HG02970 (cell line): Measurements from ENCODE around the gene ZNF346.
"Not testable (repeated sequence)": the region's sequence is repeated elsewhere in the genome, so short reads cannot be mapped to it uniquely, and the experiment has no call there.

ENCODE experiments used
- ATAC-seq: cut with Tn5 transposase; IDR thresholded peaks from one replicate; pipeline ENCODE4 v1.9.1; 2021; ENCODE audit warnings: mild to moderate bottlenecking, moderate library complexity, moderate number of reproducible peaks; ENCODE audit not compliant: unreplicated experiment, low FRiP score

ZNF346 gene, protein sequence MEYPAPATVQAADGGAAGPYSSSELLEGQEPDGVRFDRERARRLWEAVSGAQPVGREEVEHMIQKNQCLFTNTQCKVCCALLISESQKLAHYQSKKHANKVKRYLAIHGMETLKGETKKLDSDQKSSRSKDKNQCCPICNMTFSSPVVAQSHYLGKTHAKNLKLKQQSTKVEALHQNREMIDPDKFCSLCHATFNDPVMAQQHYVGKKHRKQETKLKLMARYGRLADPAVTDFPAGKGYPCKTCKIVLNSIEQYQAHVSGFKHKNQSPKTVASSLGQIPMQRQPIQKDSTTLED

DNA sequence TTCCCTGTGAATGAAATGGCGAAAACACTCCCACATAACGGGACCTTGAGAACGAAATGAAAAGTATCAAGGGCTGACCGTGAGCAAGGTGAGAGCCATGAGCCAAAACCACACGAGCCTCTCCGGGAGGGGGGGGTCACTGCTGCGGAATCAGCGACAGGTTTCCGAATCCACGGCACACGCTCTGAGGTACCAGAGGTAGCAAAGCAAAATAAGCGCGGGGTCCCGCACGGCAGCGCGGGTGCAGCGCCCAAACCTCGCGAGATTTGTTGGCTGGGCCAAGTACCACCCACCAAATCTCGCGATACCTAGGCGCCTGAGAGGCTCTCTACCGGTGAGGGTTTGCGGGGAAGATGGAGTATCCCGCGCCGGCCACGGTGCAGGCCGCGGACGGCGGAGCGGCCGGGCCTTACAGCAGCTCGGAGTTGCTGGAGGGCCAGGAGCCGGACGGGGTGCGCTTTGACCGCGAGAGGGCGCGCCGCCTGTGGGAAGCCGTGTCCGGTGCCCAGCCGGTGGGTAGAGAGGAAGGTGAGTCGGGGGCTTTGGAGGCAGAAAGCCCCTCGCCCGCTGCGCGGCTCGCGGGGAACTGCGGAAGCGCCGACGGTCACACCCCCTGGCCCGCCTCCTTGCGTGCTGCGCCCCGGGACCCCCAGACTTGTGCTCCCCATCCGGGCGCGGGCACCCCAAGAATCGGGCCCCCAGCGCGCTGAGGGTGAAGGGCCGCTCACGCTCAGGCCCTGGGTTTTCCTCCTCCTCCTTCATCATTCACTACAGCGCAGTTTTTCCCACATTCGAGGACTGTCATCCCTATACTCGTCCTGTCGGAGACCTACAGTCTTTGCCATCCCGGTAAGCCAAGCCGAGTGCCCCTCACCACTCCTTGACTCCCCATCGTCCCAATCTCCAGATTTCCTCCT, at the start of gene ZNF346:
ZNF346 (plus strand) TSS at position 311 of the 917 bp plus-strand sequence; CDS start at position 354, 43 bp downstream.
- ATAC-seq: peak; percentile 80

DNA sequence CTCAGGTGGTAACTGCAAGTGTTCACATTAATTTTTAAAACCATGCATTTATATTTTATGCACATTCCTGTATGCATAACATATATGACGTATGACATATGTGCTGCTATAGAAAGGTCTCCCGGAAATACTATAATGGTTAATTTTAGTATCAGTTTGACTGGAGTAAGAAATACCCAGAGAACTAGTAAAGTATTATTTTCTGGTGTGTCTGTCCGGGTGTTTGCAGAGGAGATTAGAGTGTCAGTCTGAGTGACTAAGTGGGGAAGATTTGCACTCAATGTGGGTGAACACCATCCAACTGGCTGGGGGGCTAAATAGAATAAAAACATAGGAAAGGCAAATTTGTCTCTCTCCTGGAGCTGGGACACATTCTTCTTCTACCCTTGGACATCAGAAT, 42.8 kb upstream of the ZNF346 start:
- ATAC-seq: no peak

DNA sequence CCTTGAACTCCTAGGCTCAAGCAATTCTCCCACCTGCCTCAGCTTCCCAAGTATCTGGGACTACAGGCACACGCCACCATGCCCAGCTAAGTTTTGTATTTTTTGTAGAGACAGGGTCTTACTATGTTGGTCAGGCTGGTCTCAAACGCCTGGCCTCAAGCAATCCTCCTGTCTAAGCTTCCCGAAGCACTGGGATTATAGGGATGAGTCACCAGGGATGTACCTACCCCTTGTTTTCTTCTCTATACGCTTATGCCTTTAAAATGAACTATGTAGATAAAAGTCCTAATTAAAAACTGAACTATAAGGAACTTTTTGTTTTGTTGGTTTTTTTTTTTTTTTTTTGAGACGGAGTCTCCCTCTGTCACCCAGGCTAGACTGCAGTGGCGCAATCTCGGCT, 41.7 kb upstream of the ZNF346 start:
- no peak for ATAC-seq

DNA sequence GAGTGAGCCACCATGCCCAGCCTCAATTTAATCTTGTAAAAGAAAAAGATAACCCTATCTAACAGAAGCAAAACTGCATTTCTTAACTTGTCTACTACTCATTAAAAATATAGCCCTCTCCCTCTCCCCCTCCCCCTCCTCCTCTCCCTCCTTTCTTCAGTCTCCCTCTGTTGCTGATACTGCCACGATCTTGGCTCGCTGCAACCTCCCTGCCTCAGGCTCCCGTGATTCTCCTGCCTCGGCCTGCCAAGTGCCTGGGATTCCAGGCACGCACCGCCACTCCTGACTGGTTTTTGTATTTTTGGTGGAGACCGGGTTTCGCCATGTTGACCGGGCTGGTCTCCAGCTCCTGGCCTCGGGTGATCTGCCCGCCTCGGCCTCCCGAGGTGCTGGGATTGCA, 39.4 kb upstream of the ZNF346 start:
- ATAC-seq: not testable (repeated sequence)

DNA sequence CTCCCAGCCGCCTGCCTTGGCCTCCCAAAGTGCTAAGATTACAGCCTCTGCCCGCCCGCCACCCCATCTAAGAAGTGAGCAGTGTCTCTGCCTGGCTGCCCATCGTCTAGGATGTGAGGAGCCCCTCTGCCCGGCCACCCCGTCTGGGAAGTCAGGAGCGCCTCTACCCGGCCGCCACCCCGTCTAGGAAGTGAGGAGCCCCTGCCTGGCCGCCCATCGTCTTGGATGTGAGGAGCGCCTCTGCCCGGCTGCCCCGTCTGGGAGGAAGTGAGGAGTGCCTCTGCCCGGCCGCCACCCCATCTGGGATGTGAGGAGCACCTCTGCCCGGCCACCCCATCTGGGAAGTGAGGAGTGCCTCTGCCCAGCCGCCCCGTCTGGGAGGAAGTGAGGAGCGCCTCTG, 38.9 kb upstream of the ZNF346 start:
- ATAC-seq: not testable (repeated sequence)

DNA sequence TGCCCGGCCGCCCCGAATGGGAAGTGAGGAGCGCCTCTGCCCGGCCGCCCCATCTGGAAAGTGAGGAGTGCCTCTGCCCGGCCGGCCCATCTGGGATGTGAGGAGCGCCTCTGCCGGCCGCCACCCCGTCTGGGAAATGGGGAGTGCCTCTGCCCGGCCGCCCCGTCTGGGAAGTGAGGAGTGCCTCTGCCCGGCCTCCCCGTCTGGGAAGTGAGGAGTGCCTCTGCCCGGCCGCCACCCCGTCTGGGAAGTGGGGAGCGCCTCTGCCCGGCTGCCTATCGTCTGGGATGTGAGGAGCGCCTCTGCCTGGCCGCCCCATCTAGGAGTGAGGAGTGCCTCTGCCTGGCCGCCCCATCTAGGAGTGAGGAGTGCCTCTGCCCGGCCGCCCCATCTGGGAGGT, 38.3 kb upstream of the ZNF346 start:
- not testable (repeated sequence) for ATAC-seq

DNA sequence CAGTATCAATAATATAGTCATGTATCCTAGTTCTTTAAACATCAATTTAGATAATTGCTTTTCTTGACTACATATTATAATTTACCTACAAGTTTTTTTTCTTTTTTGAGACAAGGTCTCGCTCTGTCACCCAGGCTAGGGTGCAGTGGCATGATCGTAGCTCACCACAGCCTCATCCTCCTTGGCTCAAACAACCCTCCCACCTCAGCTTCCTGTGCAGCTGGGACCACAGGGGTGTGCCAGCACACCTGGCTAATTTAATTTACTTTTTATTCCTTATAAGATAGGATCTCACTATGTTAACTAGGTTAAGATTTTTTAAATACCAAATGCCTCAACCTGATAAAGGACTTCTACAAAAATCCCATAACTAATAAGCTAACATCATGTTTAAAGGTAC, 37.0 kb upstream of the ZNF346 start:
- ATAC-seq: no peak

DNA sequence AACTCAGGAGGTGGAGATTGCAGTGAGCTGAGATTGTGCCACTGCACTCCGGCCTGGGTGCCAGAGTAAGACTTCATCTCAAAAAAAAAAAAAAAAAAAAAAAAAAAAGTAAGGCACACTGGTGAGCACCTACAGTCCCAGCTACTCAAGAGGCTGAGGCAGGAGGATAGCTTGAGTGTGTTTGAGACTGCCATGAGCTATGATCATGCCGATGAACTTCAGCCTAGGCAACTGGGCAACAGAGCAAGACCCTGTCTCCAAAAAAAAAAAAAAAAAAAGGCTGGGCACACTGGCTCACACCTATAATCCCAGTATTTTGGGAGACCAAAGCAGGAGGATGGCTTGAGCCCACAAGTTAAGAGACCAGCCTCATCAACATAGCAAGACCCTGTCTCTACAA, 36.2 kb upstream of the ZNF346 start:
- no peak for ATAC-seq

DNA sequence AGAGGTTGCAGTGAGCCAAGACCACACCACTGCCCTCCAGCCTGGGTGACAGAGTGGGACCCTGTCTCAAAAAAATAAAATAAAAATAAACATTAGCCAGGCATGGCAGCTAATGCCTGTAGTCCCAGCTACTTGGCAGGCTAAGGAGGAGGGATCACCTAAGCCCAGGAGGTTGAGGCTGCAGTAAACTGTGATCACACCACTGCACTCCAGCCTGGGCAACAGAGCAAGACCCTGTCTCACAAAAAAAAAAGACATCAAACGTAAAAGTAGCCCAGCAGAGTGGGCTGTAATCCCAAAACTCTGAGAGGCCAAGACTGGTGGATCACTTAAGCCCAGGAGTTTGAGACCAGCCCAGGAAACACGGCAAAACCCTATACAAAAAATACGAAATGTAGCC, 34.9 kb upstream of the ZNF346 start:
- ATAC-seq: no peak

DNA sequence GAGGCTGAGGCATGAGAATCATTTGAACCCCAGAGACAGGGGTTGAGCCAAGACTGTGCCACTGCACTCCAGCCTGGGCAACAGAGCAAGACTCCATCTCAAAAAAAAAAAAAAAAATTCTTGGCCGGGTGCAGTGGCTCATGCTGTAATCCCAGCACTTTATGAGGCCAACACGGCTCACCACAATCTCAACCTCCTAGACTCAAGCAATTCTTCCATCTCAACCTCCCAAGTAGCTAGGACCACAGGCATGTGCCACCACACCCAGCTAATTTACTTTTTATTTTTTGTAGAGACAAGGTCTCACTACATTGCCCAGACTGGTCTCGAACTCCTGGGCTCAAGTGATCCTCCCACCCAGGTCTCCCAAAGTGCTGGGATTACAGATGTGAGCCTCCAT, 29.4 kb upstream of the ZNF346 start:
- ATAC-seq: not testable (repeated sequence)

DNA sequence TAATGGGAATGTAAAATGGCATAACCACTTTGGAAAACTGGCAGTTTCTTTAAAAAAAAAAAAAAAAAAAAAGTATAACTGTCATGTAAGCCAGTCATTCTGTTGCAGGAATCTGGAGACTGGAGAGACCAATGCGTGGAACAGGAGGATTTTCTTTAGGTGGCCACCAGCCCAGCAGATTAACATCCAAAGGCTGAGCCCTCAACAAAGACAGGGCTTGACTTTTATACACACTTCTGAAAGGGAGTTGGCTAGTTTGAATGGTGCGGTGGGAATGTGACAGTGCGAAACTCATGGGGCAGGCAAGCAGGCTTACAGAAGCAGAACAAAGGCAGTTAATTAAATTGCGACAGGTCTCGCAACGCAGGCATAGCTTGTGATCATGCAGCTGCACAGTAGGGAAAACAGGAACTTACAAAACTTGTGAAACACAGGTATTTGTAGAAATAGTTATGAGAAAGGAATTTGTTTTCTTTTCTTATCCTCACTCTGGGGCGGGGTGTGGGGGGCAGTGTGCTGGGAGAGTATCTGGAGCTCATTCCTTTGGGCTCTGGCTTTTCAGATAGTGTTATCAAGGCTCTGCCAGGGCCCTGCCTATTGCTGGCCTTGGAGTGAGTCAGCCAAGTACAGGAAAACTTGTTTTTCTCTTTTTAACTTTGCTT, 27.9 kb upstream of the ZNF346 start:
- no peak for ATAC-seq

DNA sequence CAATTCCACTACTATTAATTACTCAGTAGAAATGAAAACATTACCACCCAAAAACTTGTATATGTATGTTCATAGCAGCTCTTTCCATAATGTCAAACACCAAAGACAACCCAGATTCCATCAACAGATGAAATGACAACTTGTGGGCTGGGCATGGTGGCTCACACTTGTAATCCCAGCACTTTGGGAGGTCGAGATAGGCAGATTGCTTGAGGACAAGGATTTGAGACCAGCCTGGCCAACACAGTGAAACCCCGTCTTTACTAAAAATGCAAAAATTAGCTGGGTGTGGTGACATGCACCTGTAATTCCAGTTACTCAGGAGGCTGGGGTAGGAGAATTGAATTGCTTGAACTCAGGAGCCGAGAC, 27.4 kb upstream of the ZNF346 start:
- no peak for ATAC-seq

DNA sequence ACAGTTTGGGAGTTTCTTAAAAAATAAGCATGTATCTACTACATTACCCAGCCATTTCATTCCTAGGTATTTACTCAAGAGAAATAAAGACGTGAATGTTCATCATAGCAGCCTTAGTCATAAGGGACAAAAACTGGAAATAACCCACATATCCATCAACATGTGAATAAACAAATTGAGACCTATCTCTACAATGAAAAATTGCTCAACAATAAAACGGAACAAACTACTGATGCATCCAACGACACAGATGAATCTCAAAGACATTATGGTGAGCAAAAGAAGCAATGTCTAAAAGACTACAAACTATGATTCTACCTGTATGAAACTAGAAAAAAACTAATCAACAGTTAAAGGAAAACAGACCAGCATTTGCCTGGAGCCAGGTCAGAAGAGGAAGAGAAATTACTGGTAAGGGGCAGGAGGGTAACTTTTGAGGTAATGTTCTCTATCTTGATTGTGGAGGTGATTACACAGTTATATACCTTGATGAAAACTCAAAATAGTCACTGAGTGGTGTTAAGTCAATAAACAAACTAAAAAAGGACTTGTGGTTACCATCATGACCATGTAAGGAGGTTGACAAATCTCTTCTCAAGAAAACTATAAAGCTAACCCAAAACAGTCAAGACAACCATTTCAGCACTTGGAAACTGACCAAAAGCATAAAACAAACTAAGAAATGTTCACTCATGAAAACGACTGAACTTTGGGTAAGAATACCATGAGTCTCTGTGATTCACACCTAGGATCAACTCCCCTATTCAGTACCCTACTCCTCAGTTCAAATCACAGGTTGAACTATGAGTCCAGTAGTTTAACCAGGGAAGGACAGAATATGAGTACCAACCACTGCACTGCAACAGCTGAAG, 26.4 kb upstream of the ZNF346 start:
- ATAC-seq: no peak

DNA sequence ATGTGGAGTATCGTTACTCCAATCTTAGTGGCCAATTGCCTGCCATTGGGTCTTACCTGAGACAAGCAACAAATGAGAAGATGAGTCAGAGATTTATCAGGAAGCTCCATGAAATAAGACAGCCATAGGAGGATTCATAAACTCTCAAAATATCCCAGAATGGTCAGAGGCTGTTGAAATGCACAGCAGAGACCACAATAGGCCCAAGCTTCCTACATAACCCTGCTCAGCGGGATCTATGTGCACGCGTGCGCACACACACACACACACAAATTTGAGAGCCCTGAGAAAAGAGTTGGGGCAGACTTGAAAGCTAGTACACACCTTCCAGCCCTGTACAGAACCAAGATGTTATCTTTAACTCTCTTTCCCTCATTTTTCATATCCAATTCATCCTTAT, 25.7 kb upstream of the ZNF346 start:
- no peak for ATAC-seq

DNA sequence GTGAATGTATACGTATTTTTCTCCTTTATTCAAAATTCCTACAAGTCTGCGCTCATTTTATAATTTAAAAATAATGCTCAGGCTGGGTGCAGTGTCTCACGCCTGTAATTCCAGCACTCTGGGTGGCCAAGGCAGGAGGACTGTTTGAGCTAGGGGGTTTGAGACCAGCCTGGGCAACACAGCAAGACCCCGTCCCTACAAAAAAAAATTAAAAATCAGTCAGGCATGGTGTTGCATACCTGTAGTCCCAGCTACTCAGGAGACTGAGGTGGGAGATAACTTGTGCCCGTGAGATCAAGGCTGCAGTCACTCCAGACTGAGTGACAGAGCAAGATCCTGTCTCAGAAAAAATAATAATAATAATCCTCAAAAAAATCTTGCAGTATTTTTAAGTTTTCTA, 23.7 kb upstream of the ZNF346 start:
- ATAC-seq: no peak

DNA sequence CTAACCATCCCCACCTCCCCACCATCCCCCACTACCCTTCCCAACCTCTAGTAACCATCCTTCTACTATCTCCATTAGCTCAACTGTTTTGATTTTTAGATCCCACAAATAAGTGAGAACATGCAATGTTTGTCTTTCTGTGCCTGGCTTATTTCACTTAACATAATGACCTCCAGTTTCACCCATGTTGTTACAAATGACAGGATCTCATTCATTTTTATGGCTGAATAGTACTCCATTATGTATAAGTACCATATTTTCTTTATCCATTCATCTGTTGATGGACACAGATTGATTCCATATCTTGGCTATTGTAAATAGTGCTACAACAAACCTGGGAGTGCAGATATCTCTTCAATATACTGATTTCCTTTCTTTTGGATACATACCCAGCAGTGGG, 23.0 kb upstream of the ZNF346 start:
- not testable (repeated sequence) for ATAC-seq

DNA sequence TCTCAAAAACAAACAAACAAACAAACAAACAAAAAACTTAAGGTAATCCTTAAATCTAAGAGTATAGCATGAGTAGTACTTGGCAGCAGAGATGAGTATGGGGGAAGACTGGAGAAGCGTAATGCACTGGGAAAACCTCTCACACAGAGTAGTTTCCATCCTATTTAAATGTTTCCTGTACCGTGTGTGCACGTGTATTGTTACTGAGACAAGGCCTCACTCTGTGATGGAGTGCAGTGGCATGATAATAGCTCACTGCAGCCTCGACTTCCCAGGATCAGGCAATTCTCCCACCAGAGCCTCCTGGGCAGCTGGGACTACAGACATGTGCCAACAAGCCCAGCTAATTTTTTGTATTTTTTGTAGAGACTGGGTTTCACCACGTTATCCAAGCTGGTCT, 18.8 kb upstream of the ZNF346 start:
- ATAC-seq: no peak

DNA sequence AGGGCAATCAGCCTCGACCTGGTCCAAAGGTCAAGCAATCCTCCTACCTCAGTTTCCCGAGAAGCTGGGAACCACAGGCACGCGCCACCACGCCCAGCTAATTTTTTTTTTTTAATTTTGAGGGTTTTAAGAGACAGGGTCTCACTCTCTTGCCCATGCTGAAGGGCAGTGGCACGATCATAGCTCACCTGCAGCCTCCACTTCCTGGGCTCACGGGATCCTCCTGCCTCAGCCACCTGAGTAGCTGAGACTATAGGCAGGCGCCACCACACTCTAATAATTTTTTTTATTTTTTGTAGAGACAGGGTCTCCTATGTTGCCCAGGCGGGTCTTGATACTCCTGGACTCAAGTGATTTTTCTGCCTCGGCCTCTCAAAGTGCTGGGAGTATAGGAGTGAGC, 17.5 kb upstream of the ZNF346 start:
- ATAC-seq: no peak

DNA sequence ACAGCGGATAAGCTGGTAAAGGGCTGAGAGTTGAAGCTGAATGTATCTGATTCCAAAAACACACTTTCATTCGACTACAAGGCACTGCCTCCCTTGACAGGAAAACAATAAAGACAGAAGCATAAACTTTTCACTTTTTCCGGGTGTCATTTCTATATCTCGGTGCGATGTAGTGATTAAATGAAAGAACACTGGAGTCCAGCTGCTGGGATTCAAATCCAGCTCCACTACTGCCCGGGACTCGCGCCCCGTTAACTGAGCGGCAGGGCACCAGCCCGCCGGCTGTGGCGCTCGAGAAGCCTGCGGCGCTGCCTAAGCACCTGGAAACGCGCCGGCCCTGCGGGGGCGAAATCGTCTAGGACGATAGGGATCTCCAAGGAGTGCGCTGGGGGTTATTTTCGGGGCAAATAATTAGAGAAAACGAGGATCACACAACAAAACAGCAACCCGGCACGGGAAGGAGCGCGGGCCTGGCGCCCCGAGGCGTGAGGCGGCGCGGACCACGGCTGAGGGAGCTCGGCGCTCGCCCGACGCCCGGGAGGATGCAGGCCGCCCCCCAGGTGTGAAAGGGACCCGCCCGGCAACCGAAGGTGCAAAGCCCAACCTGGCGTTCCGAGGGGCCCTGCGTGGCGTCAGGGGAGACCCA, 16.8 kb upstream of the ZNF346 start:
- ATAC-seq: peak; percentile 43
